VCaP (cell line): ENCODE data around the gene FARP2.

ENCODE experiments used
- H3K27ac ChIP-seq: fragments of 450-650 bp; 2 replicates; pipeline ENCODE4 v1.5.1; 2017
- TF ChIP-seq, protein P1 (sequence below): fragments of 450-650 bp; conservative IDR thresholded peaks from 2 replicates; pipeline ENCODE4 v1.5.1; 2017; ENCODE audit warnings: mild to moderate bottlenecking, moderate library complexity

FARP2 gene

DNA sequence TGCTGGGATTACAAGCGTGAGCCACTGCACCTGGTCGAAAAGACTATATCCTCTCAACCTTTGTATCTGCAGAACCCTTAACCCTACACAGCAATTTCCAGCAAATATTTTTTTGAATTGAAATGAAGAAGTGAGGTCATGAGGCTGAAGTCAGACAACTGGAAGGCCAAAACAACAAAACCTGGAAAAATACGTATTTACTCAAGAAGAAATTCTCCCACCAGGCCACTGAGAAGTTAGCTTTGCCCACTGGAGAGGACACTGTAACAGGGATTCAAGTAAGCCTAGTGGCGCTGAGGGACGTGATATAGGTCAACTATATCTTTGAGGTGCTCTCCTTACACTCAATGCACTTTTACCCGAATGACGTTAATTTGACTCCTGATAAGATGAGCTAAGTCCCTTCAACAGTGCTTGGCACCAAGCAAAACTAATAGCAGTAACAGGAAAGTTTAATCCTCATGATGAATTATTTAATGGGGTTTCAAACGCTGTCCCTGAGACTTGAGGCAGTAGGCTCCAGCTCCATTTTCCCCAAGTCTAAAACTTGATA lies 42.5 kb upstream of the FARP2 start:
- TF ChIP-seq, protein P1, sequence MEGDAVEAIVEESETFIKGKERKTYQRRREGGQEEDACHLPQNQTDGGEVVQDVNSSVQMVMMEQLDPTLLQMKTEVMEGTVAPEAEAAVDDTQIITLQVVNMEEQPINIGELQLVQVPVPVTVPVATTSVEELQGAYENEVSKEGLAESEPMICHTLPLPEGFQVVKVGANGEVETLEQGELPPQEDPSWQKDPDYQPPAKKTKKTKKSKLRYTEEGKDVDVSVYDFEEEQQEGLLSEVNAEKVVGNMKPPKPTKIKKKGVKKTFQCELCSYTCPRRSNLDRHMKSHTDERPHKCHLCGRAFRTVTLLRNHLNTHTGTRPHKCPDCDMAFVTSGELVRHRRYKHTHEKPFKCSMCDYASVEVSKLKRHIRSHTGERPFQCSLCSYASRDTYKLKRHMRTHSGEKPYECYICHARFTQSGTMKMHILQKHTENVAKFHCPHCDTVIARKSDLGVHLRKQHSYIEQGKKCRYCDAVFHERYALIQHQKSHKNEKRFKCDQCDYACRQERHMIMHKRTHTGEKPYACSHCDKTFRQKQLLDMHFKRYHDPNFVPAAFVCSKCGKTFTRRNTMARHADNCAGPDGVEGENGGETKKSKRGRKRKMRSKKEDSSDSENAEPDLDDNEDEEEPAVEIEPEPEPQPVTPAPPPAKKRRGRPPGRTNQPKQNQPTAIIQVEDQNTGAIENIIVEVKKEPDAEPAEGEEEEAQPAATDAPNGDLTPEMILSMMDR = no peak

DNA sequence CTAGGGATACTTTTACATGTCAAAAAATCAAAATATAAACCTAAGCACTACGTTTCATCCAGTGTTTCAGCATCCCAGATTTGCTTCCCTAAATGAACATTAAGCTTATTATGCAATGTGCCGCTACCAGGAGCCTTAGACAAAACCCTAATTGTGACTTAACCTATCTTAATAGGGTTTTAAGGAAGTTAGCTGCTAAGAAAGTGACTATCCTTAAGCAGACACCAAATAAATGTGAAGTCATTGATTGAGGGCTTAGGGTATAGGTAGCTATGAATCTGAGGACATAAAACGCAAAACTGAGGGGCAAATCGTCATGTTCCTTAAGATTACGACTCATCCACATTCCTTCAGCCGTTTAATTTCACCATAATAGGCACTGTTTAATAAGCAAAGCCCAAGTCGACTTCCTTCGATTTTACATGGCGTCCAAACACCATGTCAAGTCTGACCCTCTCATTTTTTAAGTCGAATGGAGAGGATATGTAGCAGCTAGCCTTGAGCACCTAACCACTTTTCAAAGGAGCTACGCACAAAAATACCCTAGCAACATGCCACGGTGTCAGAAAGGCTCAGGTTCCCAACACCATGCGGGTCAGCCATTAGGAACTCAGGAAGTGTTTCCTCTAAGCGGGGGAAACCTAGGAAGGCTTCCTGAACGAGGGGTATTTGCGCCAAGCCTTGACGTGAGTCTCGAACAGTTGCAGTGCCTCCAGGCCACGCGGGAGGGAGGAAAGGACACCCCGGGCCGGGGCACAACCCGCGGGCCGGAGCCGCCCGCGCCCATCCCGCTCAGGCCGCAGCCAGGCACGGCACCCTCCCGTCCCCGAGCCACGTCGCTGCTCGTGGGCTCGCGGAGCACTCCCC lies 41.6 kb upstream of the FARP2 start:
- TF ChIP-seq, protein P1 = no peak
- H3K27ac ChIP-seq = peak overlapping the region; percentile 98

More for the DNA sequence above, 42.5 kb upstream of the FARP2 start:
- H3K27ac ChIP-seq = peak overlapping the region; percentile 98

DNA sequence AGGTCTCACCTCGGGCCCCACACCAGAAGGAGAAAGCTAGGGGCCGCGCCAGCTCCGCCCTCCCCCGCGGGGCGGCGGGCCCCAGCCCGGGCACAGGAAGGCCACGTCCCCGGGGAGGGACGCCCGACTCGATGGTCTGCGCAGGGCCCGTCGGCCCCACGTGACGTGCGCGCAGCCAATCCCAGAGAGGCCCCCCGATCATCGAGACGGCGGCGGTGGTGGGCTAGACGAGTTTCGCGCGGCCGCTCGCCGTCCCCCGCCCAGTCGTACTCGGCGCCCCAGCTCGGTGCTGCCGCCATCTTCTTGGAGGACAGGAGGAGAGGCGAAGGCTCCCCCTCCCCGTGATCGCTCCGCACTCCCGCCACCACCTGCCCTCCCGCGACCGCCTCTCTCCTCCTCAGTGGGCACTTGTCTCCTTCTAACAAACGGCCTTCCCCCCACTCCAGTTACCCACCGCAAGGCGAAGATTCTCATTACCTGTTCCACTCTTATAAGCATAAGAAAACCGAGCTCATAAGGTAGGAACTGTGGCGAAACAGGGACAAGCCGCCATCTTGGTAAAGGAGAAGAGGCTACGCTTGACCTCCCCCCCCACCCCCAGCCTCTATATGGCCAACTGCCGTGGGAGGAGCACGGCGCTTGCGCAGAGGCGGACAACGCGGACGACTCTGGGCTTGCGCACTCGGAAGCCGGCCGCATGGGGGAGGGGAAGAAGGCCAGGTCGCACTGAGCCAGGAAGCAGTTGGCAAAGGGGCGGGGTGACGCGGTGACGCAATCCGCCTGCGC lies 40.8 kb upstream of the FARP2 start, which contains the start of gene HDLBP:
Gene HDLBP, minus strand, starts transcription at position 580 of the 786 bp plus-strand sequence. CDS start 48,803 bp downstream, outside the sequence.
- peak within 1 kb of the TSS; percentile 98 for H3K27ac ChIP-seq
- TF ChIP-seq, protein P1 = peak; percentile 75

DNA sequence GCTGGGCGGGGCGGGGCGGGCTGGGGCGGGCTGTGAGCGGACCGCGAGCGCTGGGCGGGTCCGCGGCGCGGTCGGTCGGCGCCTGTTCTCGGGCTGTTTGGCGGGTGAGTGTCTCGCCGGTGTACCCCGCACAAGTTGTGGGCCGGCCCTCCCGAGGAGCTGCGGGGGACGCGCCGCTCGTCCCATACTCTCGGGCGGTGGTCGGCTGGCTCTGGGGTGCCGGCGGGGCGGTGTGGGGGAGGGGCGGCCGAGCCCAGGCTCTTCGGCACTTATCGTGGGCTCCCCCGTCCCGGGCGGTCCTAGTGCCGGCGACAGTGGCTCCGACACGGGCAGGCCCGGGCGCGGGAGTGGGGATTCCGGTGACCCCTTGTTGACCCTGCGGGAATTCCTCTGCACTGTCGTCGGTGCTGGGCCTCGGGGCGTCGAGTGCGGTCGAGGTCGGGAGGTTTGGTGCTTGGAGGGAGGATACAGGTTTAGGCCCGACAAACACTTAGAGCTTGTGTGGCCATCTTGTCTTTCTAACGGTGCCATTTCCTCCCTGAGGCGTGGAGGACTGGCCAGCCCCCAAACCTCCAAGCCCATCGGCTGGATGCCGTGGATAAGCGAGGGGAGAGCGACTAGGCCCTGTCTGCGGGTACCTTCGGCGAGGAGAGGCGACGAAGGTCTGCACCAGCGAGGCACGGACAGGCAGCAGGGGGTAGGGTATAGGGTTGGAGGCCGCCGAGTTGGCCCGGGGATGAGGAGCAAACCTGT lies 40.0 kb upstream of the FARP2 start, which contains the start of gene SEPTIN2:
Gene SEPTIN2, plus strand, starts transcription at position 47 of the 753 bp plus-strand sequence. CDS start 8,308 bp downstream, outside the sequence.
- TF ChIP-seq, protein P1 = no peak
- peak within 1 kb of the TSS; percentile 98 for H3K27ac ChIP-seq

DNA sequence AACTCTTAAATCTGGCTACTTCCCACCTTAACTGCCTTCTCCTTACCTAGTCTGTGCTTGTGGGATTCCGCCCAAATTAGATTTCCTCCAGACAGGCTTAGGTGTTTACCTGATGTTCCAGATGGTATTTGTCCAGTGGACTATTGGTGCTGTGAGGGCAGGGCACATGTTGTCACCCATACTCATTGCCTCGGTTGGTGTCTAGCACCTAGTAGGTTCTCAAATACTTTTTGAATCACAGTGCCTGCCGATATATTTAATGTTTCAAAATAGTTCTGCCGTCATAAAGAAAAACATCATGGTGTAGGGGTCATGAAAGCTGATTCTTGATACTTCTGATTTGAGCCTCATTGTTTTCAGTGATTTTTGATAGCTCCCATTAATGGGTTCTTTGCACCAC lies 39.3 kb upstream of the FARP2 start:
- H3K27ac ChIP-seq = peak overlapping the region; percentile 98
- TF ChIP-seq, protein P1 = no peak

DNA sequence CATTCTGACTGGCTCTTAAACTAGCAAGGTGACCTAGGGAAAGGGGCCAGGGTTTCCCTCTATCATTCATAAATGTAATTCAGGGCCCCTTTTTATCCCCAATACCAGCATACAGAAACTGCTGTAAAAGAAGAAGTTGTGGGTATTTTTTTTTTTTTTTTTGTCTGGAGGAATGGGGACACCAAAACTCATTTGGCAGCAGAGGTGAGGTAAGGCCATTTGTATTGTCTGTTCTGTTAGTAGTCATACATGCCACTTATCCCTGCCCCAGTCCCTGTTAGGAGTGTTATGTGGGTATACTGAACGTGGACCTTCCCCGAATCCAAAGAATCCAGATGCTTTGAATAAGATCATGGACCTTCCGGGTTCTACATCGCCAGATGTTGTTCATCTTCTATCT lies 38.7 kb upstream of the FARP2 start:
- peak overlapping the region; percentile 98 for H3K27ac ChIP-seq
- TF ChIP-seq, protein P1 = no peak

DNA sequence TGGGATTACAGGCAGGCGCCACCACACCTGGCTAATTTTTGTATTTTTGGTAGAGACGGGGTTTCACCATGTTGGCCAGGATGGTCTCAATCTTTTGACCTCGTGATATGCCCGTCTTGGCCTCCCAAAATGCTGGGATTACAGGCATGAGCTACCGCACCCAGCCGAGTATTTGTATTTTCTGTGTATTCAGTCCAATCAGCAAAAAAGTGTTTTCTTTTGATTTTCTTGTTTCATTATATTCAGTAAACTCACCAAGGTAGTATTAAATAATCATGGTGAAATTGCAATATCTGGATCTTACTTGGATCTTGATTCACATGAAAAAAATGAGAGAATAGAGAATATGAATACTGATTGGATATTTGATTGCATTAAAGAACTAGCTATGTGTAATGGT lies 37.3 kb upstream of the FARP2 start:
- peak overlapping the region; percentile 98; the same call in 1 of the 2 replicates for H3K27ac ChIP-seq
